HG03354 (cell line): ENCODE data around the gene VAX1.

Experiments used
- ATAC-seq: cut with Tn5 transposase; IDR thresholded peaks from one replicate; pipeline ENCODE4 v1.9.1; 2021; ENCODE audit warnings: mild to moderate bottlenecking; ENCODE audit not compliant: unreplicated experiment, poor library complexity, severe bottlenecking

Gene VAX1

DNA sequence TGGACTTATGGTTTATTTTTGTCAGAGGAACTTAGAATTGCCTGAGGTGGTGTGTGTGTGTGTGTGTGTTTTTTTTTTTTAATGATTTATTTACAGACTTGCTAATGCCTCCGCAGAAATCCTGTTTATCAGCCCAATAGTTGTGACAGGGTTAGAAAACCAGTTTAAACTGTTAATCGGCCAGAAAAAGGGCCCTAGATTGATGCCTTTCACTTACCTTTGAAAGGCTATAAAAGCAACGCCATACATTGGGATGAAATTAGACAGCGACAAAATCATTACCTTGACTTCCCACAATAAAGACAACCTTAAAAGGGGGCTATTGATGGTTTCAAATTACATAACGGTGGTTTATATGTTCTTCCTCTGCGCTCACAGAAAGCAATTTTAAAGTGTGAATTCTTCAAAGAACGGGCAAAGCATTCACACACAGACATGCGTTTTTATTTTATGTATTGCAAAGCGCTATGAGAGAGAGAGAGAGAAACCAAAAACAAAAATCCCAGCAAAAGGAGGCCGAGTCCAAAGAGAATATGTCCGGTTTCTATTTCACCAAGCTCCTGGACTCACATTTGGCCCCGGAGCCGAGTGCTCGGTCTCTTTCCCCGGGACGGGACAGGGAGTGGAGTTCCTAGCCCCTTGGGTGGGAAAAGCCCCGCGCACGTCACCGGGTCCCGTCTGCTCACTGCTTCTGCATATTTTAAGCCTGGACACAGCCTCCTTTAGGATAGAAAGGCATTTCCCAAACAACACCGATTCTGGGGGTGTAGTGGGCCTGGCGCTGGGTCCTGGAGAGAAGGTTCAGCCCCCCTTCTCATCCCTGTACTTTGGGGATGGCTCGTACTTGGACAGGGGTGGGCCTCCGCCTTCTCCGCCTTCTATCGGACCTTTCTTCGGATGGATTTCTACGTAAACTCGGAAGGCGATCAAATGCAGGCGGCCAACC is 26.8 kb upstream of the VAX1 start:
- no peak for ATAC-seq

DNA sequence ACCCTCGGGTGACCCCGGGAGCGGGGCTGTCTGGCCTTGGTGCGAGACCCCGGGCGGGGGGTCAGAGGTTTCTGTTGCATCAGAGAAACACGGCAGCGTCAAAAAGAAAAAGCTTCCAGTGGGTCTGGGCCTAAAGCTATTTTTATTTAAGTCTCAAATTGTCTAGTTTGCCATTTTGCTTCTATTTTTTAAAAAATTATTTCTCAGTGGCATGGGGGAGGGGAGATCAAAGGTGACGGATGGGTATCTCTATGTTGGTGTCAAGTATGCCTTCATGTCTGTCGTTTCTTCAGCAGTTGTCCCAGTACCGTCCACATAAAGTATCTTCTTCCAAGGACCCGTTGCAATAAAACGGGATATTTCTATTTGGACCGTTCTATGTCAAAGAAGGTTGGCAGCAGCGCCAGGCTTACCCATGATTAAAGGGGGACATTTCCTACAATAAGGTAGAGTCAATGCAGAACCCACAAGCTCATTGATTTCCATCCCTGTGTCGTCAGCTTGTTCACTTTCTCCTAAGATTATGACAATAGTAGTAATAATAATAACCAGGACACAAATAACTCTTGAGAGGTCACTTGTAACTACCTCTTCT is 26.0 kb upstream of the VAX1 start:
- no peak for ATAC-seq

- no peak for ATAC-seq
Observed at GRCh38 chr10:117163061-117163953, 25.2 kb upstream of the VAX1 start.

GRCh38 chr10:117162093-117163060 is 24.3 kb upstream of the VAX1 start:
- no peak for ATAC-seq

- no peak for ATAC-seq
Observed at GRCh38 chr10:117161386-117162033, 23.4 kb upstream of the VAX1 start.

GRCh38 chr10:117160567-117160966 is 22.5 kb upstream of the VAX1 start:
- ATAC-seq: no peak

DNA sequence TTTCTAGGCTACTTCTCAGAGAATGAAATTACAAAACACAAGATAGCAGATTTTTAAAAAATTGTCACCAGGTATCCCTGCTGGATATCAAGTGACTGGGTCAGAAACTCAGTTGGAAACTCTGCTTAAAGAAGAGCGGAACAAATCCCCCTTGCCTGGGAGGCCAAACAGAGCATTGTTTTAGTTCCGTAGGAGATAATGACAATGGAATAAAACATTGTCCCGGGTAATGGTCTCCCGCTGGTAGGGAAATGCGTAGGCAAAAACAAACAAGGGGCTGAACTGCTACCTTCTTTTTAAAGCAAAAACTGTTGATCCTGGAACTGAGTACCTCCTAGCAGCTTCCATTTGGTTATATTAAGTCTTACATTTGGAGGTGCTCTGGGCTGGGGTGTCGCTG is 21.3 kb upstream of the VAX1 start:
- no peak for ATAC-seq

GRCh38 chr10:117158297-117158696 is 20.2 kb upstream of the VAX1 start:
- no peak for ATAC-seq

GRCh38 chr10:117152668-117153067 is 14.6 kb upstream of the VAX1 start:
- no peak for ATAC-seq

DNA sequence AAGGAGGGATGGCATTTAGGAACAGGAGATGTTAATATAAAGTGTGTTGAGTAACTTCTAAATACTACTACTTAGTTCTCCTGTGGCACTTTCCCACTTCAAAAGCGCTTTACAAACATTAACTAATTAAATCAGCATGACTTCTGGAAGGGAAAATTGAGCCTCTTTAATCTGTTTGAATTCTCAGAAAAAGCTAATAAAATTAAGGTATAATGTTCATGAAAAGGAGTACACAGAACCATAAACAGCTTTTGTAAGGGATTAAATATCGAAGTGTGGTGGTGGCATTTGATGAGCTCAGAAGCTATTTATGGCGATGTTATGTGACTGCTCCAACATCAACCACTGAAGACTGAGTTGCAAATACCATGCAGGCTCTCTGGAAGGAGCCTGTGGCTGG is 10.2 kb upstream of the VAX1 start:
- ATAC-seq: no peak

DNA sequence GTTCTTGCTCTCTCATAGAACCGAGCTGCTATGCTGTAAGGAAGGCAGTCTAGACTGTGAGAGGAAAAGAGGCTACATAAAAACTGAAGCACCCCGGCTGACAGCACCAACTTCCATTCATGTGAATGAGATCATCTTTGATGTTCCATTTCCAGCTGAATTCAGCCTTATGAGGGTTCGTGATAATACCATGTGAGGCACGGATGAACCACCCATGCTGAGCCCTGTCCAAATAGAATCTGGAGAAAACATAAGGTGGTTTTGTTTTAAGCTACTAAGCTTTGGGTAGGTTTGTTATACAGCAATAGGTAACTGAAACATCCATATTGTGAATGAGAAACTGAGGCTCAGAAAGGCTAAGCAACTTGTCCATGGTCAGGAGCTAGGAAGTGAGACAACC is 6.9 kb upstream of the VAX1 start:
- ATAC-seq: no peak

DNA sequence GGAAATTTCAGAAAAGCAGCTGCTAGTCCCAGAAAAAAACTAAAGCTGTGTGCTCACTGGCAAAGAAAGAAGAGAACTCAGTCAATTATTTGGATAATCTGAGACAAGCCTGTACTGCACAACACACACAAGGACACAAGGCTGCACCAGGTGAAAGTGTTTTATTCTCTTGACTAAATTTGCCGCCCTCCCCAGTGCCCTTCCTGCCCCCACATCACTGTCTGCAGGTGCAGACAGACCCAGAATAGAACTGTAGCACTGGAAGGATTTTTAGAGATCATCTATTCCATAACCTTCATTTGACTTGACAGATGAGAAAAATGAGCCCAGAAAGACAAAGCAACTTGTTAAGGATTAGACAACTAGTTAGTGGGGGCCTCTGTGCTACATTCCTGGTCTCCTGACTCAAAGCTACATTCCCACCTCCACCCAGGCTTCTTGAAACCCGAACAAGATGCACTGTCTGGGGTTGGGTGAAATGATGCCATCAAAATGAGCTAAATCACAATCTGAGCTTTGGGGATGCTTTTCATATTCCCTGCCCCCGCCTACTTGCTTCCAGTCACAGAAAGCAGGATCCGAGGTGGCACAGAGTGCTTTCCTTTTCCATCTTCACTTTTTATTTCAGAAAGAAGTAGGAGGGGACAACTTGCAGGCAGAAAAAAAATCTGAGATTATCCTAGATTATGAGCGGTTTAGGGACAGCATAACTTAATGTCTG is 5.2 kb upstream of the VAX1 start:
- ATAC-seq: no peak

DNA sequence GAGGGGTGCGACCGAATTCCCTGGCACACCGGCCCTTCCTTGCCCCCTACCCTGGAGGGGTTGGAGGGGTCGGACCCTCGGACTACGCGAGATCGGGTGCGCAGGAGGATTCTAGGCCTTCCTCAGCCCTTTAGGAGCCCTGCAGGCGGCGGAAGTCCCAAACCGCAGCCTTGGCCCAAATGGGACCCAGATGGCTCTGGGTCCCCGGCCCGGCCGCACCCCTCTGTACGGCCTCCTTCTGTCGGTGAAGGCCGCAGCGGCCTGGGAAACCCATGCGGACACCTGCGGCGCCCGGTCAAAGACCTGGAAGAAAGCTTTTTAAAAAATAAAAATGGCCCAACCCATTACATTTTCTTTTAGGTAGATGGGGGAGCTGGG is 2.4 kb upstream of the VAX1 start:
- ATAC-seq: no peak

DNA sequence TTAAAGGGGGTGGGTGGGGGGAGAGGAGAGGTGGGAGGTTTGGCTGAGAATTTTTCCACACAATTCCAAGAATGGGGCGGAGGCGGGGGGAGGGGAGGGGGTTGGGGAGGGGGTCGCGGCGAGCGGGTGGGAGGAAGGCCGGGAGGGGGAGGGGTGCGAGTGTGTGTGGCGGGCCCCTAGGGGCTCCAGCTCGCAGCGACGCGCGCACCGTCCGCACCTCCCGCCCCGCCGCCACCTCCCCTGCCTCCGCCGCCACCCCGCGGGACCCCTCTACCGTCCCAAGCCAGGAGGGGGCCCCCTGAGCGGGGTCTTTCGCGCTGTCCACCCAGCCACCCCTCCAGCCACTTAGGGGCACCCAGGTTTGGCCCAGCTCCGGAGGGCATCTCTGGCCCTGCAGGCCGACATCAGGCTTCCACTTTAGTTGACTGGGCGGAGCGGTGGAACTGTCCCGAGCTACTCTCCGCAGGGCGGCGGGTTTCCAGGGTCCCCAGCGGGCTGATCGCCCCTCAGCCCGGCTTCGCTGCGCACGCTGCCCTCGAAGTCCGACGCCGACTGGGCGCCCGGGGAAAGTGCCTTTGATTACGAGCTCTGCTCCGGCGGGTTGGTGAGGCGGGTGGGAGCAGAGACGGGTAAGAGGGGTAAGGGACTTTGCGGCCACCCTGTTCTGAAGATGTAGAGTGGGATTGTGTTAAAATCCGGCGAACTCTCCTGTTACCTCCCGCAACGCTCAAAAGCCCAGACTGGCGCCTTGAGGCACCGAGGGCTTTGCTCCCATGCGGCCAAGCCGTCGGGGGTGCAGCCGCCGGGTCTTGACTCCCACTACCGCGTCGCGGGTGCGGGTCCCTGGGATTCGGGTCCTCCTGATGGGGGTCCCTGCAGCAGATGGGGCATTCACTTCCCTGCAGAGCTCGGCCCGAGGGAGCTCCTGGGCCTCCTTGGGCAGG is 1.8 kb upstream of the VAX1 start:
- no peak for ATAC-seq

DNA sequence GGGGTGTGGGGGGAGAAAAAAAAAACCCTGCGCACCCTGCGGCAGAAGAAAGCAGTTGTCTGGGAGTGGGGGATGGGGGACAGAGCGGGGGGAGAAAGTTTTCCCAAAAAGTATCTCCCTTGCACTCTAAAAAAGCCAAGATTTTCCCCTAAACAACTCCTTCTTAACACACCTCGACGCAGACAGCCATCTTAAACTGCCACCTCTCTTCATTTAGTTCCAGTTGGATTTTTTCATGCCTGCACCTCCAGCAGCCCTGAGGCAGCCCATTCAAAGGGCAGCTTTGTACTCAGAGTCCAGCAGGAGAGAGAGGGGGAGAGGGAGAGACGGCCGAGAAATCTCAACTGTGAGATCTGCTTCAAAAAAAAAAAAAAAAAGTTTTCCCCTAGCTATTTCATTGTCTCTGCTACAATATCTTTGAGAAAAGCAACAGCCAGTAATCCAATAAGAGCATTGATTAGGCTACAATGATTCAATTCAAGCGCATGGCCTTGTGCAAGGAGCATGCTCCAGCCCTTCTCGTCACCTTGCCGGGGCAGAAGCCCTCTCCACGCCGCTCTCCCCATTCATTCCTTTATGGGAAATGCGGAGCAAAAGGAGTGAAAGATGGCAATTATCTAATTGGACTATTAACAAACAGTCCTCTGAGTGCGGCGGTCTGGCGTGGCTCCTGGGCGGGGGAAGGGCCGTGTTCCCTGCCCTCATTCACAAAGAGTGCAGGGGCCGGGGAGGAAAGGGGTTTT is 939 bp upstream of the VAX1 start:
- ATAC-seq: no peak

DNA sequence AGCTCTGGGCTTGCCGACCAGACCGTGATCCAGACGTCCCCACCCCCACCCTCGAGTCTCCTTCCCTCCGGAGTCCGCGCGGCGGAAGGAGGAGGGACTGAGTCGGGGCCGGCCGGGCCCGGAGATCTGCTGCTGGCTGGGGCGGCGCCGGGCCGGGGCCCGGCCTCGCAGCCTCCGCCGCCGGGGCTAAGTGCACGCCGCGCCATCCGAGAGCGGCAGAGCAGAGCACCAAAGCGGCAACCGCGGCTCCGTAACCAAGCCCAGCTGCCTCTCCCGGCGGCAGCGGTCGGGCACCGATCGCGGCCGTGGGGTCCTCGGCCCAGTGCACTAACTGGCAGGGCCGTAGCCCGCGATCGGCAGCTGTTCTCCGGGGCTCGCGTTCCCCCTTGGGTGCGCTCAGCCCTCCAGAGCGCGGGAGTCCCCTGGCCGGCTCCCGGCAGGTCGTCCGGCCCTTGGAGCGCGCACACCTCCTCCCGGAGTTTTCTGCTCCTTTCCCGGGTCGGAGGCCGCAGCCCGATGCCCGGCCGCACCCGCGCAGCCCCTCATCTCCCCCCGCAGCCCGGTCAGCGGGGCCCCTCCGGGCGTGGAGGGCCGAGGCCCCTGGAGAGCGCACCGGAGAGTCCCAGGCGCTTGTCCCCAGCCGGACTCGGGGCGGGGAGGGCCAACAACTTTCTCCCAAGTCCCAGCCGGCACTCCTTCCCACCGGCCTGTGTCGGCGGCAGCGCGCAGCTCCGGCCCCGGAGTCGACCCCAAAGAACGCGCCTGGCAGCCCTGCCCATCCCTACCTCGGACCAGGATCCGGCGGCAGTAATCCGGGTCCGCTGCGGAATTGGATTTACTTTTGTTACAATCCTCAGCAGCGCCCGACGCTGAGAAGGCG is 799 bp downstream of the VAX1 start:
- ATAC-seq: no peak
